IMR-90 (cell line): Measurements from ENCODE around the gene ZNF276. TPM values are rescaled to one million over a fixed set of nuclear protein-coding genes. Genes with fewer than 3 reads are reported as not detected.

ENCODE experiments used
- ATAC-seq: fragments of 200-7000 bp; cut with Tn5 transposase; 2 replicates; pipeline ENCODE4 v1.9.1; 2020; ENCODE audit warnings: low read depth, mild to moderate bottlenecking, moderate library complexity
- BruUV-seq: library from RNA; stranded (reverse); fragments of 400-500 nt; replicated peaks from 2 replicates; lab custom pipeline; 2021; lab: Mats Ljungman, UMichigan
- CTCF ChIA-PET: fragments of 300-600 bp; formaldehyde crosslinking; extraction: SDS; loops from one replicate; lab custom pipeline; 2021; ENCODE audit warnings: antibody characterized with exemption; lab: Yijun Ruan, JAX
- POLR2A ChIA-PET: fragments of 300-600 bp; sonication (Branson Sonifier 250); formaldehyde crosslinking; loops from one replicate; lab custom pipeline; 2022; ENCODE audit warnings: antibody characterized with exemption; ENCODE audit not compliant: unreplicated experiment; lab: Charles Lee
- DNase-seq: peaks from one replicate; pipeline ENCODE4 v3.0.0; 2013
- H2AFZ ChIP-seq: replicated peaks from 2 replicates; pipeline ENCODE3; 2013; ENCODE audit warnings: low read length, mild to moderate bottlenecking; ENCODE audit not compliant: poor library complexity
- H2AK5ac ChIP-seq: 2 replicates; pipeline ENCODE4 v1.6.1; 2013; ENCODE audit warnings: low read depth, low read length, inconsistent platforms
- H2AK9ac ChIP-seq: replicated peaks from 2 replicates; pipeline ENCODE3; 2013; ENCODE audit warnings: mild to moderate bottlenecking, low read depth, low read length, moderate library complexity; ENCODE audit not compliant: poor library complexity
- H2BK120ac ChIP-seq: 2 replicates; pipeline ENCODE4 v1.6.1; 2013; ENCODE audit warnings: low read depth, low read length, inconsistent platforms
- H2BK15ac ChIP-seq: 3 replicates; pipeline ENCODE4 v1.6.1; 2013; ENCODE audit warnings: low read depth, low read length, inconsistent platforms
- H2BK20ac ChIP-seq: 2 replicates; pipeline ENCODE4 v1.6.1; 2013; ENCODE audit warnings: low read depth, mild to moderate bottlenecking, inconsistent platforms, low read length, moderate library complexity
- H2BK5ac ChIP-seq: 2 replicates; pipeline ENCODE4 v1.6.1; 2013; ENCODE audit warnings: mild to moderate bottlenecking, low read depth, low read length, inconsistent platforms; ENCODE audit not compliant: poor library complexity, severe bottlenecking
- H3K14ac ChIP-seq: replicated peaks from 2 replicates; pipeline ENCODE4 v1.6.1; 2013; ENCODE audit warnings: low read depth, low read length, inconsistent platforms
- H3K18ac ChIP-seq: 2 replicates; pipeline ENCODE4 v1.6.1; 2013; ENCODE audit warnings: low read depth, low read length, control low read depth
- H3K23ac ChIP-seq: 2 replicates; pipeline ENCODE4 v1.6.1; 2013; ENCODE audit warnings: low read depth, low read length, inconsistent platforms
- H3K27ac ChIP-seq: 2 replicates; pipeline ENCODE4 v1.5.1; 2013; ENCODE audit warnings: mild to moderate bottlenecking, control low read depth, low read length; ENCODE audit not compliant: insufficient read depth
- H3K27me3 ChIP-seq: 2 replicates; pipeline ENCODE4 v1.6.1; 2013; ENCODE audit warnings: low read length; ENCODE audit not compliant: control insufficient read depth, insufficient read depth
- H3K36me3 ChIP-seq: 2 replicates; pipeline ENCODE4 v1.6.1; 2013; ENCODE audit warnings: low read length, mixed read lengths; ENCODE audit not compliant: control insufficient read depth, insufficient read depth
- H3K4ac ChIP-seq: 2 replicates; pipeline ENCODE4 v1.6.1; 2013; ENCODE audit warnings: low read depth, low read length, inconsistent platforms
- H3K4me1 ChIP-seq: 2 replicates; pipeline ENCODE4 v1.6.1; 2013; ENCODE audit warnings: low read length, mixed read lengths; ENCODE audit not compliant: control insufficient read depth, insufficient read depth
- H3K4me2 ChIP-seq: 2 replicates; pipeline ENCODE4 v1.6.1; 2013; ENCODE audit warnings: low read depth, mild to moderate bottlenecking, control low read depth, low read length, moderate library complexity
- H3K4me3 ChIP-seq: 2 replicates; pipeline ENCODE4 v1.5.1; 2013; ENCODE audit warnings: low read depth, mild to moderate bottlenecking, control low read depth, low read length, moderate library complexity; ENCODE audit not compliant: insufficient read depth
- H3K56ac ChIP-seq: 2 replicates; pipeline ENCODE4 v1.6.1; 2013; ENCODE audit warnings: low read length, inconsistent platforms; ENCODE audit not compliant: insufficient read depth; ENCODE audit errors: extremely low read depth
- H3K79me1 ChIP-seq, 2 experiments: 2 replicates each; pipeline ENCODE4 v1.6.1; 2013; ENCODE audit warnings: low read length in 2 of 2, inconsistent platforms in 1 of 2, low read depth in 1 of 2
- H3K9ac ChIP-seq: 2 replicates; pipeline ENCODE4 v1.6.1; 2013; ENCODE audit warnings: low read depth, low read length, control low read depth
- H3K9me1 ChIP-seq: 2 replicates; pipeline ENCODE4 v1.6.1; 2013; ENCODE audit warnings: low read length, inconsistent platforms; ENCODE audit not compliant: insufficient read depth
- H3K9me3 ChIP-seq: 2 replicates; pipeline ENCODE4 v1.6.1; 2013; ENCODE audit warnings: low read length; ENCODE audit not compliant: control insufficient read depth, insufficient read depth
- H4K20me1 ChIP-seq: 2 replicates; pipeline ENCODE4 v1.6.1; 2013; ENCODE audit warnings: low read length, inconsistent platforms; ENCODE audit not compliant: insufficient read depth
- H4K5ac ChIP-seq: 2 replicates; pipeline ENCODE4 v1.6.1; 2013; ENCODE audit warnings: mild to moderate bottlenecking, low read depth, low read length, control low read depth
- H4K8ac ChIP-seq, 2 experiments: 2 replicates each; pipeline ENCODE4 v1.6.1; 2013; ENCODE audit warnings: low read depth in 2 of 2, low read length in 2 of 2, control low read depth in 1 of 2, inconsistent platforms in 1 of 2
- H4K91ac ChIP-seq: 2 replicates; pipeline ENCODE4 v1.6.1; 2013; ENCODE audit warnings: low read depth, low read length, inconsistent platforms; ENCODE audit not compliant: insufficient read depth
- CEBPB ChIP-seq: IDR thresholded peaks from 2 replicates; pipeline ENCODE4 v1.6.1; 2012; ENCODE audit warnings: low read depth, low read length, improper control_type of control experiment
- MAFK ChIP-seq: IDR thresholded peaks from 2 replicates; pipeline ENCODE4 v1.6.1; 2012; ENCODE audit warnings: low read depth, low read length, improper control_type of control experiment
- NFE2L2 ChIP-seq: fragments of 150-350 bp; IDR thresholded peaks from 2 replicates; pipeline ENCODE4 v1.6.1; 2016; ENCODE audit warnings: low read depth, mild to moderate bottlenecking, low read length
- RAD21 ChIP-seq: IDR thresholded peaks from 2 replicates; pipeline ENCODE4 v1.6.1; 2012; ENCODE audit warnings: low read length, improper control_type of control experiment
- RCOR1 ChIP-seq: IDR thresholded peaks from 2 replicates; pipeline ENCODE4 v1.6.1; 2012; ENCODE audit warnings: mild to moderate bottlenecking, low read length, improper control_type of control experiment; ENCODE audit not compliant: insufficient replicate concordance
- WGBS, 2 experiments: methylation state at CpG; one replicate each; pipeline versions ENCODE4 v1.1.5 to v1.1.7; 2013; ENCODE audit warnings: missing lambda C conversion rate in 2 of 2; ENCODE audit not compliant: insufficient read length in 1 of 2; ENCODE audit errors: extremely low coverage in 2 of 2; 5-methylcytosine and 5-hydroxymethylcytosine counted together
- dilution Hi-C: fragments of 300-500 bp; cut with HindIII; formaldehyde crosslinking; loops from one replicate; pipeline ENCODE4 v1.14.3; 2018; ENCODE audit warnings: low sequenced_read_pairs; ENCODE audit not compliant: unreplicated experiment
- in situ Hi-C: fragments of 300-500 bp; cut with MboI; formaldehyde crosslinking; loops from 3 replicates; pipeline ENCODE4 v1.14.3; 2019; ENCODE audit warnings: low sequenced_read_pairs, inconsistent platforms, mixed read lengths
- intact Hi-C: fragments of 100-400 bp; cut with micrococcal nuclease; formaldehyde crosslinking; loops from 2 replicates; pipeline ENCODE4 v1.10.0; 2022
- polyA plus RNA-seq, 3 experiments: library from polyadenylated mRNA; depleted of rRNA; stranded (reverse); fragments of >200 nt; gene quantifications; 2 replicates each; pipeline ENCODE4 v1.2.3, GENCODE V29; 2012; ENCODE audit warnings: low replicate concordance in 1 of 3
- total RNA-seq: library from RNA; depleted of rRNA; stranded (reverse); fragments of >200 nt; gene quantifications from 2 replicates; pipeline ENCODE4 v1.2.3, GENCODE V29; 2012

ZNF276 gene
- total and polyA plus RNA-seq, 2 of the 4 experiments (the other 2 are of a cell fraction) = 4.1 to 18.6 TPM

DNA sequence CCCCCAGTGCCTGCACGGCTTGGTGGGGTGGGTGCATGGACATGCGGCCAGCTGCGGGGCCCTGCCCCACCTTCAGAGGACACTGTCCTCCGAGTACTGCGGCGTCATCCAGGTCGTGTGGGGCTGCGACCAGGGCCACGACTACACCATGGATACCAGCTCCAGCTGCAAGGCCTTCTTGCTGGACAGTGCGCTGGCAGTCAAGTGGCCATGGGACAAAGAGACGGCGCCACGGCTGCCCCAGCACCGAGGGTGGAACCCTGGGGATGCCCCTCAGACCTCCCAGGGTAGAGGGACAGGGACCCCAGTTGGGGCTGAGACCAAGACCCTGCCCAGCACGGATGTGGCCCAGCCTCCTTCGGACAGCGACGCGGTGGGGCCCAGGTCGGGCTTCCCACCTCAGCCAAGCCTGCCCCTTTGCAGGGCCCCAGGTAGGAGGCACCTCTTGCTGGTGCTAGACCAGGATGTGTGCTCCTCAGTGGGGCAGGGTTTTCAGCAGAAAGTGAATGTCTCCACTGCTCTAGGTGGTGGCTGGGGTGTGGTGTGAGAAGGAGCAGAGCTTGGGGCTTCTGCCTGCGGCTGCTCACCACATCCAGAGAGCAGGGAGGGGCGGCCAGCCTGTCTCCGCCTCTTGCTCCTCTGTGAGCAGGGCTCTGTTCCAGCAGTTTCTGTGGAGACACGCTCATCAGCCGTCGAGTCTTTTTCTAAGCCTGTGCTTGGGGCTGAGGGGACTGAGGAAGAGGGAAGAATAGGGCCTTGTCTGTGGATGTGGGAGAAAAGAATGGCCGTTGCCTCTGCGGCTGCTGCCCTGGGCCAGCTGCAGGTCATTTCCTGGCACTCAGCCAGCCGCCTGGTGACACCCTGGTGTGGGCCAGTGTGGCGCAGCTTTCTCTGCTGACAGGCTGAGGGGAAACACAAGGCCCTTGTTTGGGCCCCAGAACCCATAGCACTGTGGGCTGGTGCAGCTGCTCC, 2.2 kb downstream of the ZNF276 start:
- H3K27ac ChIP-seq = no peak overlapping the region
- H2BK120ac ChIP-seq = no peak overlapping the region
- H3K23ac ChIP-seq = no peak overlapping the region
- in situ Hi-C loops = no loop called here
- H2AK5ac ChIP-seq = no peak overlapping the region
- H3K9me1 ChIP-seq = 0 out of 2 replicates have a peak, but pooled peaks cover 3% of the 10 kb centered on the region
- no peak overlapping the region for H3K18ac ChIP-seq
- H2AFZ ChIP-seq = no peak overlapping the region
- peaks cover 31% of the 10 kb centered on the region for H3K36me3 ChIP-seq
- no peak overlapping the region for H2BK20ac ChIP-seq
- no peak for TF ChIP-seq MAFK
- no peak for TF ChIP-seq NFE2L2
- no peak for TF ChIP-seq RAD21
- no peak for TF ChIP-seq RCOR1
- TF ChIP-seq CEBPB = no peak
- dilution Hi-C loops = no loop called here
- no peak overlapping the region for H2BK5ac ChIP-seq
- peak; percentile 14 for DNase-seq
- no peak overlapping the region for H3K14ac ChIP-seq
- 95% methylated on average over 13 of the region's 30 CpGs; no CpG with 5 or more reads in 1 of the 2 experiments for WGBS, 2 experiments
- H3K79me1 ChIP-seq = peaks cover 34 to 65% of the 10 kb centered on the region in 2 experiments
- no peak overlapping the region for H4K91ac ChIP-seq
- no peak overlapping the region for H2BK15ac ChIP-seq
- no peak for ATAC-seq
- H3K27me3 ChIP-seq = no peaks in the 10 kb centered on the region
- POLR2A ChIA-PET = no interaction called here
- H4K20me1 ChIP-seq = peaks cover 33% of the 10 kb centered on the region
- intact Hi-C loops = loop anchor here (5.0 to 10.0 kb wide), 2 partner anchors 91 to 139 kb away; partner anchors contain the start of gene FANCA
- no TSS peak for BruUV-seq
- H3K4me2 ChIP-seq = no peak overlapping the region
- H3K56ac ChIP-seq = no peak overlapping the region
- H3K4me1 ChIP-seq = peaks cover 17% of the 10 kb centered on the region
- no peak overlapping the region for H3K9ac ChIP-seq
- H4K8ac ChIP-seq = no peak overlapping the region; a peak in 1 of 4 replicates
- no peak overlapping the region for H3K4ac ChIP-seq
- CTCF ChIA-PET = no interaction called here
- H4K5ac ChIP-seq = no peak overlapping the region
- no peaks in the 10 kb centered on the region for H3K9me3 ChIP-seq
- peak overlapping the region; percentile 91 for H2AK9ac ChIP-seq
- no peak overlapping the region for H3K4me3 ChIP-seq
